Measurements from ENCODE around the gene ST6GALNAC6.

DNA sequence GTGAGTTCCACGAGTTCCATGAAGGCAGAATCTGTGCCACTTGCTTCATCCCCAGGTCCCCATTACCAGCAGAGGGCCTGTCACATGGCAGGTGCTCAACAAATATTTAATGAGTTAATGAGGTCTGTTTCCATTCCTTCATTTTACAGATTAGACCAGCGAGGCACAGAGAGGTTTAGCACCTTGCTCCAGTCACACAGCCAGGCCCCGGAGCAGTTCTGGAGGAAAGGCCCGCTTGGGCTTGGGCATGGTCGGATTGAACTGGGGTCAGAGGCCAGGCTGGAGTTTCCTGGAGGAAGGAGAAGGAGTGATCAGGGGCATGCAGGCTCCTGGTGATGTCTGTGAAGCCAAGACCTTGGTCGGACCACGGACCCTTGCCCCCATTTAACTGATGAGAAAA lies 21.4 kb upstream of the ST6GALNAC6 start:
- TF ChIP-seq GATA2 (IDR thresholded peaks at IDR 0.05; ENCODE audit: low read depth, low read length) (no peak), GATA3 (IDR thresholded peaks at IDR 0.05; ENCODE audit: low read depth, low read length) (no peak)
